NCI-H2227 (cell line): ENCODE measurements around the gene HIPK2.

Experiments used
- DNase-seq: peaks from one replicate; lab custom pipeline; 2025; ENCODE audit not compliant: unreplicated experiment; lab: John Stamatoyannopoulos, UW

HIPK2 gene

DNA sequence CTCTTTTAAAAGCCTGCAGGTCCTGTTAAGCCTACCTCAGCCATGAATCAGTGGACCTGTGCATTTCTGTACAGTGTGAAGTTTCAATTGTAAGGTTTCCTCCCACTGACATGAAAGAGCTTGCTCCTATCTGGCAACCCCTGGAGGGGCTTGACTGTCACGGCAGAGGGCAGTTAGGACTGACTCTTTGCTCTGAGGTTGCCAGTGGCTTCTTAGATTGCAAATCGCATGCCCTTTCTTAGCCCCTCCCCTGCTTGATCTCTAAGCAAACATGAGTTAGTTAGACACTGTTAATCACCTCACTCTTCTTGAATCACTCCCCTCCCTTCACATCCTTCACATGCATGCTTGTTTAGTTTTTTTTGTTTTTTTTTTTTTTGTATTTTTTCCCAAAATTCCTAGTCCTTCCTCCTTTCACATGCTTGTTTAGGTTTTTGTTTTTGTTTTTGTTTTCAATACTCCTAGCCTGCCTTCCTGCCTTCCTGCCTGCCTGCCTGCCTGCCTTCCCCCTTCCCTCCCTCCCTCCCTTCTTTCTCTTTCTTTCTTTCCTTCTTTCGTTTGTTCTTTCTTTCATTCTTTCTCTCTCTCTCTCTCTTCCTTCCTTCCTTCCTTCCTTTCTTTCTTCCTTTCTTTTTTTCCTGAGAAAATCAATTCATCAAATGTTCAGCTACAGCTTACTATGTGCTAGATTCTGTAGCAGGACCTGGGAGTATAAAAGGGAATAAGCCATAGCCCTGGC is 6.0 kb upstream of the HIPK2 start:
- DNase-seq: no peak

DNA sequence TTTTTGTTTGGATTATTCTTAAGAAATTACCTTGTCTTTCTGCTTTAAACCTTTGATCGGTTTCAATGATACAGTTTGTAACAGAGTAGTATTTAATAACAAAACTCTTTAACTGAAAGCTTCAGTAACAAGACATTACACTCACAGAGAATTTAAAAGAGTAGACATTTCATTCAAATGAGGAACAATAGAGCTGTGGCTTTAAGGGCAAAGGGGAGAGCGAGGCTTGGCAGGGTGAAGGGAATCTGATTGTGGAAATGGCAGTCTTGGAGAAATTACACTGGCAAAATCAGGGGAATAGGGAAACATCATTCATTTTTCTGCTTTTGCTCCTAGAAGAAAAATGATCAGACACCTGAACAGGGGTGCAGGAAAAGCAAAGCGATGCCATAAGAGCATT is 5.1 kb upstream of the HIPK2 start:
- DNase-seq: no peak

DNA sequence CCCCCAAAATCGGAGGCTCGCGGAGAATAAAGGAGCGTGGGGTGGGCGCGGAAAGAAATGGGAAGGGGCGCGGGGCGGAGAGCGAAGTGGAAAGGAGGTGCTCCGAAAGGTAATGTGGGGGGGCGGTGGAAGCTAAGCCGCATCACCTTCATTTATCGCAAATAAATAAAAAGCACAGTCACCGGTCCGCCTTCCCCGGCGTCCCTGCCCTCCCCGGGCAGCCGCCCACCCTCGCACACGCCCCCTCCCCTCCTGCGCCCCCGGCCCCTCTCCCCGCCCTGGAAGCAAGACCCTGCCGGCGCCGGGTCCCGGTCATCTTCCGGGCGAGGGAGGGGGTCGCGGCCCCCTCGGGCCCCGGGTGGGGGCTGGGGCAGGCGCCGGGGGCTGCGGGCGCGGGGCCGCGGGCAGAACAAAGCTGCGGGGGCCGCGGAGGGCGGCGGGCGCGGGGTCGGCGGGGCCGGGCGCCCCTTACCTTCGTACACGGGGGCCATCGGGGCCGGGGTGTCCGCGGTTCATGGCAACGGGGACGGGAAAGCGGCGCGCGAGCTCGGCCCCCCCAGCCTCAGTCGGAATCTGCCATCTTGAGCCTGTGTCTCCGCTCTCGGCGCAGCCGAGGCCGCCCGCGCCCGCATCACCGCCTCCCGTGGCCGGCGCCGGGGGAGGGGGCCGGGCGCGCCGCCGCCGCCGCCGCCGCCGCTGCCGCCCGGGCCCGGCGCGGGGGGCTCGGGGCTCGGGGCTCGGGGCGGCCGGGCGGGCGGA is 486 bp downstream of the HIPK2 start:
- peak; percentile 76 for DNase-seq

DNA sequence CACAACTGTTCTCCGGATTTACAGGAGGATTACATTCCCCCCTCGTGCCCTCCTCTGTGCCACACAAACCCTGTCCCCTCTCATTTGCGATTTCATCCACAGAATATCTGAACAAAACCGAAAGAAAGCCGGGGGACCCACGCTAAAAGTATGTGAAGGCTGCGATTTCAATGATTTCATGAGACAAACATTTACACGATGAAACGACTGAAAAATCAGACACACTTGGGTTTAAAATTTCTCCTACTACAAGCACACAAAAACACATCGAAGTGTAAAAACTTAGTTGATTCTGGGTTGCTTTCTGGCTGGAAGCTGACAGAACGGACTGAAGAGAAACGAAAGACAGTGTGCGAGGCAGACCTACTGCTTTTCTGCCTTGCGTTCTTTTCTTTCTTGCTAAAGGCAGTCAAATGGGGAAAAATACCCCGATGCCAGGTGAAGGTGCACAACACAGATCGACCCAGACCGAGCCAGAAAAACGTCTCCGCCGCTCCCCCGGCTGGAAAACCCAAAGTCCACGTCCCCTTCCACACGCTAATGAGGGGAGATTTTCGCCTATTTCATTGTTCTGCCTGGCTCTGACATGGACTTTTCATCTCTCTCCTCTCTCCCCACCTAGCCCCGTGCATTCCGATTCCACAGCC is 1.2 kb downstream of the HIPK2 start:
- DNase-seq: peak; percentile 57

DNA sequence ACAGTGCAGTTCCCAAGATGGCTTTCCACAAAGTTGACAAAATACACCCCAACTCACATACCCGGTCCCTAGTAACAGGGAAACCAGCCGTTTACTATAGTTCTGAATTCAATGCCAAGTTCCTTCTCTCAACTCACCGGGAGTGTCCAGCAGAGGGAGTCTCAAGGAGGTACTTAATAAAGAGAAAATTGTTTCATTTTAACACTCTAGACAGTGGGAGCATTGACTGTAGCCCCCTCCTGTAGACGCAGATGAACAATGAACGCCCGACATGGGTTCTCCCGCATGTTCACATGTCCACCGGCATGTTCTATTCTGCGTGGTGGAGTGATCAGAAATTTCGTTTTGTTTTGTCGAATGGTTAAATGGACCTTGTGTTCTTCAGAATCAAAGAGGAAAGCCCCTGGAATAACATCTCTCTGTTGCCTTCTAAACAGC is 1.9 kb downstream of the HIPK2 start:
- peak; percentile 85 for DNase-seq

DNA sequence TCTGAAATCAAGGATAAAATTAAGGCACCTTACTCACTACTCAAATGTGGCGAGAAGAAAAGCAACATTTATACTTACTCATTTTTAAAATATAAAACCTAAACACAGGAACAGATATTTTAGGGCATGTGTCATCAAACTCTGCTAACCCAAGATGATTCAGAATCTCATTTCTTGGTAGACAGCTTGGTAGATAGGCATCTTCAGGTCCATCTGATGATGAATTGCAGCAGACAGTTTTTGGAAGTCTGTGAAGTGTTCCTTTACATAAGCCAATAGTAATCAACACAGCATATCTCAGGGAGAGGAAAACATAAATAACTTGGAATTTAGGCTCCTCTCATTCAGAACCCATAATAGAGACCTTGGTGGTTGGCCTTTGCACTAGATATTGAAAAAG is 3.4 kb downstream of the HIPK2 start:
- no peak for DNase-seq

DNA sequence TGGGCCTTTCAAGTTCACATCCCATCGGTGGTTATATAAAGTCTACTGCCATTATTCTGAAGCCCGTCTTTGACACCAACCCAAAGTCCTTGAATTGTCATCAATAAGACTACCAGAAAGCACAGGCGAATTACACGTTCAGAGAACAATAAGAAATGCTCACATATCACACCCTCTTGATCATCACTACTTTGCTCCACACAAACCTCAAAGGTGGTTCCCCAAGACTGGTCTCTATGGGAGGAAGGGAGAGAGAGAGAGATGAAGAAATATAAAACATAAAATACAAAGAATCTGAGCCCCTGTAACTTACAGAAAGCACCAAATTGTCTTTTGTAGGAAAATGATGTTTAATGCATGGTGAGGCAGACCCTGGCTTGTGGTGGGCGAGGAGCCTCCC is 4.4 kb downstream of the HIPK2 start:
- DNase-seq: no peak

DNA sequence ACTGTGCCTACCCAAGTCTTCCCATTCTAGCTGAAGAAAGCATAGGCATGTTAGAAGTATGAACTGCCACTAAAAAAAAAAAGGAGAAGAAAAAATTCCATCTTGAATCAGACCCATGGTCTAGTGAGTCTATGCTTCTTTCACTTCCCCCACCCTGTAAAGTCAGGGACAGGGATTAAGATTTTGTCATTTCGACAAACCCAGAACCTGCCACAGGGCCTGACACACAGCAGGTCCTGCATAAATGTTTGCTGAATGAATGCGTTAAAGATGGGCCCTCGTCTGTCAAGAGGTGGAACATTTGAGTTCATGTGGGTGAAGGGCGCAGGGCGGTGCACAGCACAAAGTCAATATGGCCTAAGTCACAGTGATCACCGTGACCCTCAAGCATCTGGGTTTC is 4.9 kb downstream of the HIPK2 start:
- DNase-seq: no peak

DNA sequence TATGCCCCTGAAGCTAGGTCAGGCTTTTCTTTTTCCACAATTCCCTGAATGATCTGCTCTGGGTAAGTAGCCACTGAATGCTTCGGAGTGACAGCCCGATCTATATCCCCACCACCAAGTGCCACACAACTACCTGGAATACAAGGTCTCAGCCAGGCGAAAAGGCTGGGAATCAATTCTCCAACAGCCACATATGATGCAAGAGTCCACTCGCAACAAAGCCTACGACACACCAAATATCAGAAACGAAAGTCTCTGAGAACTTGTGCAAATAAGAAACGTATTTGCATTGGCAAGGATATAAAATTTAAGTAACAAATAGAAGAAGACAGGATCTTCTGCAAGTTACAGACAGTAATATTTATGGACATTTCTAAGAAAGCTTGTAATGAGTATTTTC is 5.7 kb downstream of the HIPK2 start:
- no peak for DNase-seq

DNA sequence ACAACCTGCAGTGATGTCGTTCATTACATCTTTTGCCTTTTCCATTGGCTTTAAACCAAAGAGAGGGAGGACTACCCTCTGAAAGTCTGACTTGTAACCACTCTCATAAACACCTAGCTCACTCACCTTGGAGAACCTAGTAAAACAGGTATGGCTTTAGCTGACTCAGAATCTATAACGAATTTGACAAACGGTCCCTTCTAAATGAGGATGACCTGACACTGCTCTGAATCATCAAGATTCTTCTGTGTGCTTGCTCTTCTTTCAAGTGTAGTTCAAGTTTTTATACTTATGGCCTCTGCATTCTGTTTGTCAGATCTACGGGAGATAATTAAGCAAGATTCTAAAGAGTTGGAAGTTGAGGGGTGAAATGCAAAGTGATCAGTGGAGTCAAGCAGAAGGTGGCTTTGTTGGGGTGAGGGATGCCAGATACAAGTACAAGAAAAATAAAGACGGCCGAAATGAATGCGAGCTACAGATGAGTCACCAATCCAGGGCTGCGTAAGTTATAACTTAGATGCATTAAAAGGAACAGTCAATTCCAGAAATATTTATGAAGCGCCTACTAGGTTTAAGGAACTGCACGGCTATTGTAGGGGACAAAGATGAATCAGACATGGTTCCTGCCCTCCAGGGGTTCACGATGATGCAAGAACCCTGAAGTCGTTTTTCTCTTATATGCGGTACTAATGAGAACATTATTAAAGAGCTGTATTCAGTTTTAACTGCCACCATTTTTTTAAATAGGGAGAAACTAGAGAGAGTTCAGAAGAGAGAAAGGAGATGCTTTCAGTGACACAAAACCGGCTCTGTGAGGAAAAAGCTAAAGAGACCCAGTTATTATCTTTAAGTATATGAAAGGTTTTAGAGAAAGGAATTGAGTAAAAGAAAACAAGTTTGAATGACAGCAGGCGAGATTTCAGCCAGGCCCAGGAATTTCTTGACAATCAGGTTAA is 6.5 kb downstream of the HIPK2 start:
- DNase-seq: peak; percentile 18

DNA sequence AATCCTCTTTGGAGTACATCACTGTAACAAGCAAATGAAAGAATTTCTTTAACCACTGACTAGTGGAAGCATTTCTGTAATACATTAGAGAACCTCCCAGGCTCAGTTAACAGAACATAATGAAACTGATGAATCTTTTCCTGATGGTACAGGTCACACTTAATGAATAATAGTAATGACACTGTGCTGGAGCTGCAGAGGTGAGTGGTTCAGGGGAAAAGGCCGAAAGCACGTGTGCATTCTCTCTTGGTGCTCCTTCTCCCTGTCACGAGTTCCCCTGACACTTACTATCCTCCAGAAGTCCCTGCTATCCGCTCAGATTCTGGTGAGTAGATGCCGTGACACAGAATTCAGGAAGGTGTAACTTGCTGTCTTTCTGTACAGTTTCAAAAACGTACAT is 8.0 kb downstream of the HIPK2 start:
- no peak for DNase-seq

DNA sequence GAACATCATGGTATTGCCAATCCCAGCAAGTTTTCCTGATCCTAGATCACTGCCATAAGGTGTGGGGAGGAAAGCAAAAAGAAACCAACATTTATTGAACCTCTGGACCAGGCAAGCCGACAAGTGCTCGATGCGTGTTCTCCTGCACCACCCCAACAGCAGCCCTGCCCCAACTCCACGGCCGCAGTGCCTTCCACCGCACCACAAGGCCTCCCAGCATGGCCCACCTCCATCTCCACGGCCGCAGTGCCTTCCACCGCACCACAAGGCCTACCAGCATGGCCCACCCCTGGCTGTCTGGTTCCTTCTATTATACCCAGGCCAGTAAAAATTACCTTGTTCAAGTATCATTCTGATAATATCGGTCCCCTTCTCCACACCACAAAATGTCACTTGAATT is 8.7 kb downstream of the HIPK2 start:
- DNase-seq: no peak

DNA sequence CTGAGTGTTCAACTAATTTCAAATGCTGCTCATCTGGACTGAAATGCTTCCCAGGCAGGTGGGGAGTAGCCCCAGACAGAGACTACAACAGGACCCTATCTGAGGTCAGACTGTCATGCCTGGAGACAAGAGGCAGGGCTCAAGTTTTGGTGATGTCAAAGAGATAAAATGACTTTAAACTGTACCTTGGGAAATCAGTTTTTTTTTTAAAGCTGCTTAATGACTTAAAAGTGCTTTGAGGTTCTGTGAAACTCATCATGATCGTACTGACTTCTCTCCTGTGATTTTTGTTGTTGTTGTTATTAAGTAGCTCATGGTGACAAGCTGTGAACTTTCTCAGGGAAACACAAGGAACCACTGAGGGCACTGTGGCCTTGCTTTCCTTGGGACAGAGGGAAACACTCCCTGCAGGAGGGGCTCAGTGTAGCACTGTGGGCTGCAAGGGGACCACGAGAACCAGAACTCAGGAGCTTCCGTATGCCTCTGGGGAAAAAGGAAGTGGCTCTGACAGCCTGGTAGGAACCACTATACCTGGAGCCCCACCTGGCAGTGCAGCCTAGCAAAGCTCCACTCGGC is 9.5 kb downstream of the HIPK2 start:
- DNase-seq: no peak

DNA sequence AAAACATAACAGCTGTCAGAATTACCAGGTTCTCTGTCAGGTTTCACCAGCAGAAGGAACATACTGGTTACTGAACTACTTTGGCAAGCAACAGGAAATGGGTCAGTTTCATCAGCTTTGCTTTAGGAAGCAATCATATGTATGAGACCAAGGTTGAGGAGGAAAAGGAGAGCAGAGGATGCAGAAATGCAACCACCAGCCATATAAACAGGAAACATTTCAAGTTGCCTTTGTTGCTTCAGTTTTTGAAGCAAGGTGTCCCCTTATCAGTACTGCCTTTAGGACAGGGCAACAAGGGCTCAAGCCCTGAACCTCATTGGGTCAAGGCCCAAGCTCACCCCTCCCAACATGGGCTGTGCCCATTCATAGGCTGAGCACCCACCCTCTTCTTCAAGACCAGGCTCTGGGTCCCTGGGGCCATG is 10.2 kb downstream of the HIPK2 start:
- DNase-seq: no peak

DNA sequence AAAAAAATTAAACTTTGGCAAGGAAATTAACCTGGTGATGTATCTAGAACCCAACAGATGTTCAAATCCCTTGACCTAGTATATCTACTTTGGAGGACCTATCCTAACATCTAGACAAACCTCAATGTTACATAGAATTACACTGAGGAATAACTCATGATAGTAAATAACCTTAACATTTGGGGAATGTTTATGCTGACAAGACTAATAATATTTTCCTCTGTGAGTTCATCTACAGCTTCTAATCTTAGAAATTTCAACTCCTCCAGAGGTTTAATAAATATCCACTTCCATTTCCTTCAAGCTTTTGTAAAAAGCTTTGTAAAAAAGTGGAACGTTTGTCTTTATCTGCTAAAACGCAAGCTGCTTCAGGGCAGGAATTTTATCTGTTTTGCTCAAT is 12.7 kb downstream of the HIPK2 start:
- DNase-seq: no peak

DNA sequence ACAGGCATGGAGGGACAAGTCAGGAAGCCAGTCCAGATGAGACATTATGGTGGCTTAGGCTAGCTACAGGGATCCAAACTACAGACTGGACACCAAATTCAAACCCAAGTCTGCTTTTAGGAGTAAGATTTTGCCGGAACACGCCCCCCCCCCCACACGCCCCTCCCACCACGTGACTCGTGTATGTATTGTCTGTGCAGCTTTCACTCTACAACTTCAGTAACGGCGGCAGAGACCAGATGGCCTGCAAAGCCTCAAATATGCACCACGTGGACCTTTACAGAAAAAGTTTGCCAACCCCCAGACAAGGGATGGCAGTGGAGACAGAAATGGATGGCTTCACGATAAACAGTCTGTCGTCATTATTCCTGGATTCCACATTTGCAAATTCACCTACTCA is 14.5 kb downstream of the HIPK2 start:
- DNase-seq: no peak

DNA sequence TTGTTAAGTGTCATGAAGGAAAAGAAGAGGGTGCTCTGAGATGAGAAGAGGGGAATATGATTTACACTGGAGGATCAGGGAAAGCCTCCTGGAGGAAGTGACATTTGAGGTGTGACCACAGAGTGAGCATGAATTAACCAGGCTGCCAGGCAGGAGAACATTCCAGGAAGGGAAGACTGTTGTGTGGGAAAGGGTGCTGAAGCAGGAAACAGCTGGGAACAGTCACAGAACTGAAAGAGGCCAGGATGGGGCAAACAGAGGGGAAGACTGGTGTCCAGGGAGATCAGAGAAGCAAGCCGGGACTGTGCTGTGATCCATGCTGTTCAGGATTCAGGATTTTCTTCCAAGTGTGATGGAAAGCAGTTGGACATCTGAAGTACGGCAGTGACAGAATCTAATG is 14.9 kb downstream of the HIPK2 start:
- no peak for DNase-seq

DNA sequence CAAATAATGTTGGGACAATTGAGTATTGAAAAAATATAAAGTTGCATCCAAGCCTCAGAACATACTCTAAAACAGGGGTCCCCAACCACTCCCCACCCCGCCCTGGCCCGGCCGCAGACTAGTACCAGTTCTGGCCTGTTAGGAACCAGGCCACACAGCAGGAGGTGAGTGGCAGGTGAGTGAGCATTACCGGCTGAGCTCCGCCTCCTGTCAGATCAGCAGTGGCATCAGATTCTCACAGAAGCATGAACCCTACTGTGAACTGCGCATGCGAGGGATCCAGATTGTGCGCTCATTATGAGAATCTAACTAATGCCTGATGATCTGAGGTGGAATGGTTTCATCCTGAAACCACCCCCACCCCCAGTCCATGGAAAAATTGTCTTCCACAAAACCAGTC is 19.4 kb downstream of the HIPK2 start:
- DNase-seq: no peak

DNA sequence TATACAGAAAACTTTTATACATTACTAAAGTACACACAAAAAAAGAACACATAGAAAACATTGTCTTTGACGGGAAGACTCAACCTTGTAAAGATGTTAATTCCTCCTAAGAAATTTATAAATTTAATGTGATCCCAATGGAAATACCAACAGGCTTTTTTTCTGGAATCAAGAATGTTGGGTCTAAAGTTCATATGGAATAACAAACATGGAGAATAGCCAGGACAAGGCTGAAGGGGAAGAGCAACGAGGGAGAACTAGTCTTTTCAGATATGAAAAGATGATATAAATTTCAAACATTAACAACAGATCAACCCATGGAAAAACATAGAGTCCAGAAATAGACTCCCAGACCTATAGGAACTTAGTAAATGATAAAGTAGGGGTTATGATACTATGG is 19.8 kb downstream of the HIPK2 start:
- DNase-seq: no peak

DNA sequence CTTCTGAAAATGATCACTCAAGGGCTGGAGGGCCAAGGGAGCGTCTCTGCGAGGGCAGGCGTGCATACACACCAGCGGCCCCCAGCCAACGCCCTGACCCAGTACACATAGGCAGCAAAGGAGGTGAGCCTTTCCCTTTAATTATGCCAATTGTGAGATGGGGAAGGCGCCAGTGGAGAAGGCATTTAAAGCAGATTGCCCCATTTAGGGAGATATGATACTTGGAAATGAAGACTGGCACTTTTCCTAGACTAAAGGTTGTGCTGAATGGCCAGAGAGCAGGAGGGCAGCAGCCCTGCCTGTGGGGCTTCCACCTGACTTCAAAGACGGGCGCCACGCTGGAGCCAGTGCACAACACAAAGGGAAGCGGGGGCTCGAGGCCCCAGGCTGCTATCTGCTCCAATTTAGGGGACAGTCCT is 24.1 kb downstream of the HIPK2 start:
- peak; percentile 65 for DNase-seq
